Activated CD4-positive, alpha-beta T cell treated with anti-CD3 and anti-CD28 coated beads for 48 hours (primary cell): ENCODE results near the gene ACKR3.

ENCODE experiments used
- DNase-seq: peaks from one replicate; pipeline ENCODE4 v3.0.0-alpha.2; 2020

The ACKR3 gene

DNA sequence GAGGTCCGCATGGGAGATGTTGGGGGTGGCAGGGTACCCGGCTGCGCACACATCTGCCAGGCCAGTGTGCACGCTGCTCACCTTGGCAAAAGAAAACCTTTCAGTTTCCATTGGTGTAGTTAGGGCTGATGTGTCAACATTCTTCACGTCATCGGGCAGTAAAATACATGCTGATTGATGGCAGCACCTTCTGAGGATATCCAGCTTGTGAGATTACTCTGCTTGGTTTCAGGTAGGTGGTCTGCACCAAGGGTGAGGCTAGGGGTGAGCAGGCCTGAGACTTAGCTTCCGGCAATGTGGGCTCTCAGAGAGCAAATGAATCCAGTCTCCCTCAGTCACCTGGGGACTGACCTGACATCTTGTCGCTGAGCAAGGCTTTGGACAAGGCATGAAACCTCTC, 19.3 kb upstream of the ACKR3 start:
- no peak for DNase-seq

DNA sequence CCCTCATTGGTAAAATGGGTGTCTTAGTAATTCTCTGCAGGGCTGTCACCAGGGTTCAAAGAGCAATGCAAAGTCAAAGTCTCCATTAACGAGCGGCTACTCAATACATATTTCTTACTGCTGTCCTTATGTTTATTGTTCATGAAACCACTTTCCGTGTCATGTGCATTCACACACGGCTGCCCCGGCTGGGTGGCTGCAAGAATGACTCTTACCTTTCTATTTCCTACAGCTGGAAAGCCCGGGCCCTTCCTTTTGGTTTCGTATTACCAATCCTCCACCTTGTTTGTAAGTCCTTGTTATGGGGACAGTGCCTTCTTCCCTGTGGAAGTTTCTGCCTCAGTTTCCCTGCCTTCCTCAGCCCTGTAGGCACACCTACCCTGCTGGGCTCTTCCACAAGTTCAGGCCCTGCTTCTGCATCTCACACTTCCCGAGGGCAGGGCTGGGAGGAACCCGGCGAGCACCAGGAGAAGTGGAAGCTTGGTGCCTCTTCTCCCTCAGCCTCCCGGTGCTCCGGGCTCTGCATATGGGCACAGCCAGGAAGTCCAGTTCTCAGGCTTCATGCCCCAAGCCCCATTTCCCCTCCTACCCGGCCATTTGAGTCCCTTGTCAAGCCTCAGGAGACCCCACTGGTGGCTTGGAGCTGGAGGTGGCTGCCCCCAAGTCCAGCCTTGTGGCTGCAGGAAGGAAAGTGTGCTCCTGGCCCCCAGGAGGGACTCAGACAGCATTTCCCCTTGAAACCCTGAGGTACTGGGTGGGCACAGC, 18.7 kb upstream of the ACKR3 start:
- DNase-seq, result peak; percentile 59

GRCh38 chr2:236551471-236552211, 18.0 kb upstream of the ACKR3 start:
- DNase-seq, result no peak

GRCh38 chr2:236552212-236552542, 17.4 kb upstream of the ACKR3 start:
- no peak for DNase-seq

- DNase-seq, result no peak
These were observed 16.9 kb upstream of the ACKR3 start for GRCh38 chr2:236552581-236553363.

GRCh38 chr2:236553522-236553921, 16.1 kb upstream of the ACKR3 start:
- DNase-seq, result no peak

DNA sequence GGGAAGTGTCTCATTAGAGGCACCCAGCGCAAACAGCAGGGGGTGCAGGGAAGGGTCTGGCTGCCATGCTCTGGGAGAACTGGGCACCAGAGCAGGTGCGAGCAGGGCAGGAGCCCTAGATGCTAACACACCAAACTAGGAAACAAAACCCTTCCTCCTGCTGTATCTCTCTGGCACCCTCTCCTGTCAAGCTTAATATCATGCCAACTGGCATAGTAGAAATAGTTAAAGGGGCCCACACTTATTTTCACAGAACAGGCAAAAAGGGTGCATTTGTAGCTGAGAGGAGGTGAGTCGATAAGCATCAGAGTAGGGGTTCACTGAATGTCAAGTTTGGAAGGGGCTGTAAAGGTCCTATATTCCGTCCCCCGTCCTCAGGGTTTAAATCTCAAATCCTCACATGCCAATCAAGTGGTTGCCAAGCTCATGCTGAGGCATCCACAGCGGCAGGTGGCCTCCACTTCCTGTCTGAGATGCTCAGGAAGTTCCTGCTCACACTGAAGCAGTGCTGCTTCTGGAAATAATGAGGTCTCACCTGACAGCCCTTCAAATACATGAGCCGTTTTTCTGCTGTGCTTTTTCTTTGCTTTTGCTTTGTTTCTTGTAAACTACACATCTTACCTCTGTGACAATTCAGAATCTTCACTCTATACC, 14.9 kb upstream of the ACKR3 start:
- DNase-seq, result no peak

GRCh38 chr2:236555481-236555880, 14.1 kb upstream of the ACKR3 start:
- DNase-seq, result no peak

DNA sequence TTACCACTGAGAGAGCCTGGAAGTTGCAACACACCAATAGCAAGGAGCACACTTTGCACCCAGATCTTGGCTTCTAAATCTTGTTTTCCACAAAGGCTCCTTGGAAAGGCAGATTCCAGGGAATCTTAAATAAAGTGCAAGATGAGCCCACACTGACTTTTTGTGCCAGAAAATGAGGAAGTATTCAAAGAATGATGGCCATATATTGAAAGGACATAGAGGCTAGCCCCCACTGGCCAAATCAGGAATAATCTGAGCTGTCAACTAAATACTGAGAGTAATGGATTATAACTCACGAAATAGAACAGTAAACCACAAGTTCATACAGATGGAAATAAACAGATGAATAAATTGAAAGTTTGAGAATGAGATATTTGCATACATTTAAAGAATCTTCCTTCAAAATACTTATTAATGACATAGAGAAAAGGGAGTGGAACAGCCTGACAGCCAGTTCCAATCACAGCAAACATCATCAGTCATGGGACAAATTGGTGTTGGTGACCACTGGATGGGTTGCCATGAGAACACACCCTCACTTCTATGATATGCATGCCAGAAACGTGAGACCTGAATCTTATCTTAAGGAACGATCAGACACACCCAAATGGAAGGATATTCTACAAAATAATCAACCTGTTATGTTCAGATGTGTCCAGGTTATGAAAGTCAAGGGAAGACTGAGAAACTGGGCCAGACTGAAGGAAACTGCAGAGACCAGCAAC, 12.2 kb upstream of the ACKR3 start:
- DNase-seq, result no peak

- no peak for DNase-seq
These were observed 11.6 kb upstream of the ACKR3 start for GRCh38 chr2:236558036-236558435.

DNA sequence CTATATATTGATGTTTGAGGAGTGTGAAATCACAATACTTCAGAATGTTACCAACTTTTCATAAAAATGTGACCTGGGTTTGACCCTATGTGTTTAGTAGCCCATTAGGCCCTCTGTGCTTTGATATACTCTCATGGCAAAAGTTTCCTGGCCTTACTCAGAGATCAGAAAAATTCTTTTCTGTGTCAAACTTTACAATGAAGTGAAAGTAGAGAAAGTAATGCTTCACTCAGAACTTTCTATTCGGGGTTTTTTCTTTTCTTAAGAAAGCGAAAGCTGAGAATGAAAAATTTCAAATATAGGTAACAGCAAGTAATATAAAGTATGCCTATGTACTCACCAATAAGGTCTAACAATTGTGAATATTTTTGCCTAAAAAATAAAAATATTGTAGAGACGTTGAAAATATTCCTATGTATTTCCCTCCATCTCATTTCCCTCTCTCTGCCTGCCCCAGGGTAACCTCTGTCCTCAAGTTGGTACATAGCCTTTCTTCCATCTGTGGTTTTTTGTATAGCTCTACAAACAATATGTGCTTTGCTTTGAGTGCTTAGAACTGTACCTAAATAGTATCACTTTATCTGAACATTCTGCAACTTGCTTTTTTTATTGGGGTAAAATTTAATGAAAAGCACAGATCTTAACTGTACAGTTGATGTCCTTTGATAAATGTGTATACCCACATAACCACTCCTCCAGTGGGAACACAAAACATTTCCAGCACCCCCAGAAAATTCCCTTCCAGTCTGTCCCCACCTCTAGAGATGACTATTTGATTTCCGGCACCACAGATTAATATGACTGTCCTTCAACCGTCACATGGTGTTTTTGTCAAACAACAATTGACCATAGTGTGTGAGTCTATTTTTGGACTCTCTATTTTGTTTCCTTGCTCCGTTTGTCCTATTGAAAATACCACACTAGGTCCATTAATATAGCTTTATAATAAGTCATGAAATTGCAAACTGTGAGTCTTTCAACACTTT, 10.3 kb upstream of the ACKR3 start:
- DNase-seq, result no peak

GRCh38 chr2:236561874-236562273, 7.8 kb upstream of the ACKR3 start:
- DNase-seq, result no peak

DNA sequence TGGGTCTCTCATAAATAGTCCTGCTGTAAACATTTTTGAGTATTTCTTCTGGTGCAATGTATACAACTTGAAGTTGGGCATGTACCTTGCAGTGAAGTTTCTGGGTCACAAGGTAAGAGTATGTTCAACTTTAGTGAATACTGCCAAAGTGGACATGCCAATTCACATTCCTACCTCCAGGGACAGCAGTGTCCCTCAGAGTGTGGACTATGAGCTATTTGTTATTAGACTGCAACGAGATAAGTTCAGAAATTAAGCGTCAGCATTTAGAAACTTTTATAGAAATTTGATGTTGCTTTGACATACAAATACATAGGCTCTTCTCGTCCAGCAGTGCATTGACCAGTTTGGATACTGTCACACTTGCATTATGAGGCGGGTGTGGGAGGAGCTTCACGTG, 7.2 kb upstream of the ACKR3 start:
- DNase-seq, result no peak

GRCh38 chr2:236563953-236564352, 5.7 kb upstream of the ACKR3 start:
- no peak for DNase-seq

DNA sequence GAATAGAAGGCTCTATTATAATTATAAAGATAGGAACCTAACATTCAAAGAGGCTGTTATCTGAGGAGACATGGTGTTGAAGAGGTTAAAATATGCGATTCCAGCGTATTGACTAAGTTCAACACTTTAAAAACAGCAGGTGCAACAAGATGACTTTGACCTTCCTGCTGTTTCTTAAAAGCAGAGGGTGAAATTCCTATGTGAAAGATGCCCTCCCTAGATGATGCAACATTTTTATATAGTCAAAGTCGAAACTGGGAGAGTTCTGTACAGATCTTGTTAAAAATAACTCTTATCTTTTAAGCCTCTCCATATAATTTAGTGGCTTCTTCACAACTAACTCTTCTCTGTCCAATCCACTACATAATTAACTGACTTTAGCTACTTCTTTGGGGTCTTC, 4.4 kb upstream of the ACKR3 start:
- no peak for DNase-seq

DNA sequence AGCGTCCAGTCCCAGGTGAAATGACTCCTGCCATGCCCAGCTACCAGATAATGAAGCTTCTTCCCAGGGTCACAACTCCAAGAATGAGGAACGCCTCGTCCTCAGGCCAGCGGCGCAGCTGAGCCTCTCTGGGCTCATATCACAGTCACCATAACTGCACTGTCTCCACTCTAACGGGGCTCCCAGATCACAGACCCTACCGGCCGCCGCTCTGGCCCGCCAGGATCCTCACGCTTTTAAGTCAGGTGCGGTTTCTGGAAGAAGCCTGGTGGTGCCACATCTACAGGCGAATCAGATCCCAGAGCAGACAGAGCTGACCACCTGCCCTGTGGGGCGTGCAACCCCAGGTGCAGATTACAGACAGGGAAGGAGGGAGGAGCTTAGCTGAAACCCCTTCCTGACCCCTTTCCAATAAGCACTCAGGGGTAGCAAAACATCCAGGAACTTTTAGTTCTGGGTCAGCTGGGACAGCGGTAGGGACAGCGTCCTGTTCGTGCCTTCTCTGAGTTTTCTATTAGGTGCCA, 3.7 kb upstream of the ACKR3 start:
- DNase-seq, result no peak

GRCh38 chr2:236566596-236566995, 3.0 kb upstream of the ACKR3 start:
- DNase-seq, result no peak

GRCh38 chr2:236568068-236568921, 1.3 kb upstream of the ACKR3 start:
- peak; percentile 60 for DNase-seq

DNA sequence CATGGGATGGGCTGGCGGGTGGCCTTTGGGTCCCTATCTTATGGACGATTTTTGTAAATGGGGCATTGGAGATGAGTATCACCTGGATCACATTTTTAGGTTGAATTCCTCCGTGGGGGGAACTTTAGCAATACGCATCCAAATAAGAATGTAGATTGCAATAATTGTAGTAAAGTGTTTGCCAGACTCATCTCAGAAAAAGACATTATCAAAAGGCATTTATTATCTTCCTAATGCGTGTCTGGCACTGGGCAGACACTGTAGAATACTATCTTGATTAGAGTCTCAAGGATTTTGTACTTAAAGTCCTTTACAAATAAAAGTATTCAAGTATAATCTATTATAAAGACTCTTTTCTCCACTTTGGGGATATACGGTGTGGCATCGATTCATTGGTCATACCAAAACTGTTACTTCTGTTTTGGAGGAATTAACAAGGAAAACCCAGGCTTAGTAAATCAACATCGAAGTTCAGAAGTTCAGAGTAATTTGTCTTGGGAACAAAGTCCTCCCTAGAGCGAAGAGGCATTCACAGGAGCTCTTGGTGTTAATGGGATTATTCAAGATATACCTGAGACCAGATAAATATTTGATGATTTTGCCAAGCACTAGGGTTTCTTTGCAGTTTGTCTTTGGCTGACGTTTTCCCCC, 578 bp upstream of the ACKR3 start:
- DNase-seq, result no peak
